Mesothelial cell of epicardium (in vitro differentiated cells): Measurements from ENCODE around the gene C19orf18. TPM values are rescaled to one million over a fixed set of nuclear protein-coding genes. Genes with fewer than 3 reads are reported as not detected.
"Not testable (repeated sequence)": the region's sequence is repeated elsewhere in the genome, so short reads cannot be mapped to it uniquely, and the experiment has no call there.

Experiments
- DNase-seq, 2 experiments: peaks; one replicate each; pipeline ENCODE4 v3.0.0; 2021; ENCODE audit warnings: low spot score in 2 of 2; ENCODE audit not compliant: unreplicated experiment in 2 of 2
- H3K27ac Mint-ChIP-seq: 2 replicates; pipeline ENCODE4 v1.8.0; 2021; ENCODE audit warnings: mixed read lengths
- H3K27me3 Mint-ChIP-seq: 2 replicates; pipeline ENCODE4 v1.8.0; 2021; ENCODE audit warnings: low read depth, mixed read lengths
- H3K36me3 Mint-ChIP-seq: 2 replicates; pipeline ENCODE4 v1.8.0; 2021; ENCODE audit warnings: mixed read lengths
- H3K4me1 Mint-ChIP-seq: 2 replicates; pipeline ENCODE4 v1.8.0; 2021; ENCODE audit warnings: mixed read lengths
- H3K4me3 Mint-ChIP-seq: 2 replicates; pipeline ENCODE4 v1.8.0; 2021; ENCODE audit warnings: mild to moderate bottlenecking, moderate library complexity, mixed read lengths
- H3K9me3 Mint-ChIP-seq: 2 replicates; pipeline ENCODE4 v1.8.0; 2021; ENCODE audit warnings: mixed read lengths
- total RNA-seq: library from RNA; stranded (reverse); gene quantifications from 3 replicates; pipeline ENCODE4 v1.2.1, GENCODE V29; 2021
- TF ChIP-seq, protein P1 (sequence below): fragments of 200-600 bp; sonication (generic); IDR thresholded peaks from one replicate; pipeline ENCODE4 v1.5.0; 2021; ENCODE audit warnings: antibody characterized with exemption; ENCODE audit not compliant: unreplicated experiment

Gene C19orf18
- total RNA-seq, 1 donor from 2014 or later: 4.1 TPM

DNA sequence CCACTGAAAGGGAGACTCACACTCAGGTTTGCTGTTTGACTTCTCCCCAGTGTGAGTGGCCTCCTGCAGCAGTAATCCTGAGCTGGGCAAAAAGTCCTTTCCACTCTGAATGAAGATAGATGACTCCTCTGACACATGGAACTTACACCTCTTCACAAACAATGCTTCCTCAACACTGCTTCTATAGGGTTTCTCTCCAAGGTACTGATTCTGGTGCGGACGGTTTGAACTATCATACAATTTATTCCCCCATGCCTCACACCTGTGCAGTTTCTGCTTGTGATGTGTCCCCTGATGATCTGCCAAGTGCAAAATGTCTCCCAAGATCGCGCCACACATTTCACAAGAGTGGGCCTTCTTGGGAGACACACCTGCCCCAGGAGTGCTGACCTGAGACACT is 46.7 kb downstream of the C19orf18 start:
- H3K9me3 Mint-ChIP-seq: peaks cover 64% of the 10 kb centered on the region

DNA sequence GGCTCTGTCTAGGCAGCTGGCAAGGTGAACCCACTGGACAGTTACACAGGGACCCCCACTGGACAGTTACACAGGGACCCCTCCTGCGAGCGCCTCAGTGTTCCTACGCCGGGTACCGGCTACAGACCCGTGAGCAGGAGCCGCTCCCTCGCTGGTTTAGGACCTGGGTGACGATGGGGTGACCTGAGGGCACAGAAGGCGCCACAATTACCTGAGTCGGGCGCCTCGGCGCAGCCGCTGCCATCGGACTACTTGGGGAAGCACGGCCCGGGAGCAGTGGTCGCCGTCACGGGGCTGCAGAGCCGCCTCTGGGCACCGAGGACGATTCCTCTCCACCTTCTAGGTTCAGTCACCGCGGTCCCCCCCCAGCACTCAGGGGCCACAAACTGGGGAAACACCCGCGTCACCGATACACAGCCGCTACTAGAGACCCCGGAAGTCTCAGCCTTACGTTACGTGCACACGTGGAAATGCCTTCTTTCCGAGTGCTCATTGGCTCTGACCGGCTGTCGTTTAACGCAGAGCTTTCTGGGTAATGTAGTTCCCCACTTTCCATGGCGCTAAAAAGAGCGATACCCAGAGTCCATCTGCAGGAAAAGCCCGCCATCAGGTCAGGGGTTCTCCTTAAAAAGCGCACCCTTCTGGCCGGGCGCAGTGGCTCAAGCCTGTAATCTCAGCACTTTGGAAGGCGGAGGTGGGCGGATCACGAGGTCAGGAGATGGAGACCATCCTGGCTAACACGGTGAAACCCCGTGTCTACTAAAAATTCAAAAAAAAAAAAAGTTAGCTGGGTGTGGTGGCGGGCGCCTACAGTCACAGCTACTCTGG is 58.0 kb downstream of the C19orf18 start, which contains the start of gene ZNF417:
Gene ZNF417 (minus strand): TSS at position 425 of the 828 bp plus-strand sequence. CDS start 181 bp downstream, at position 244.
- H3K9me3 Mint-ChIP-seq, H3K27me3 Mint-ChIP-seq: not testable (repeated sequence)
- Mint-ChIP-seq H3K36me3 (peaks cover 38% of the 10 kb centered on the region), H3K4me3 (peak within 1 kb of the TSS; percentile 94), H3K4me1 (peaks cover 17% of the 10 kb centered on the region), H3K27ac (peak within 1 kb of the TSS; percentile 97)
- peak; percentile 59 to 76 for DNase-seq

More for the DNA sequence above, 46.7 kb downstream of the C19orf18 start:
- Mint-ChIP-seq H3K27ac (no peak overlapping the region), H3K4me1 (no peaks in the 10 kb centered on the region), H3K27me3 (no peaks in the 10 kb centered on the region), H3K4me3 (no peak overlapping the region), H3K36me3 (peaks cover 90% of the 10 kb centered on the region)
- DNase-seq: no peak
- TF ChIP-seq, protein P1, sequence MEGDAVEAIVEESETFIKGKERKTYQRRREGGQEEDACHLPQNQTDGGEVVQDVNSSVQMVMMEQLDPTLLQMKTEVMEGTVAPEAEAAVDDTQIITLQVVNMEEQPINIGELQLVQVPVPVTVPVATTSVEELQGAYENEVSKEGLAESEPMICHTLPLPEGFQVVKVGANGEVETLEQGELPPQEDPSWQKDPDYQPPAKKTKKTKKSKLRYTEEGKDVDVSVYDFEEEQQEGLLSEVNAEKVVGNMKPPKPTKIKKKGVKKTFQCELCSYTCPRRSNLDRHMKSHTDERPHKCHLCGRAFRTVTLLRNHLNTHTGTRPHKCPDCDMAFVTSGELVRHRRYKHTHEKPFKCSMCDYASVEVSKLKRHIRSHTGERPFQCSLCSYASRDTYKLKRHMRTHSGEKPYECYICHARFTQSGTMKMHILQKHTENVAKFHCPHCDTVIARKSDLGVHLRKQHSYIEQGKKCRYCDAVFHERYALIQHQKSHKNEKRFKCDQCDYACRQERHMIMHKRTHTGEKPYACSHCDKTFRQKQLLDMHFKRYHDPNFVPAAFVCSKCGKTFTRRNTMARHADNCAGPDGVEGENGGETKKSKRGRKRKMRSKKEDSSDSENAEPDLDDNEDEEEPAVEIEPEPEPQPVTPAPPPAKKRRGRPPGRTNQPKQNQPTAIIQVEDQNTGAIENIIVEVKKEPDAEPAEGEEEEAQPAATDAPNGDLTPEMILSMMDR: no peak

DNA sequence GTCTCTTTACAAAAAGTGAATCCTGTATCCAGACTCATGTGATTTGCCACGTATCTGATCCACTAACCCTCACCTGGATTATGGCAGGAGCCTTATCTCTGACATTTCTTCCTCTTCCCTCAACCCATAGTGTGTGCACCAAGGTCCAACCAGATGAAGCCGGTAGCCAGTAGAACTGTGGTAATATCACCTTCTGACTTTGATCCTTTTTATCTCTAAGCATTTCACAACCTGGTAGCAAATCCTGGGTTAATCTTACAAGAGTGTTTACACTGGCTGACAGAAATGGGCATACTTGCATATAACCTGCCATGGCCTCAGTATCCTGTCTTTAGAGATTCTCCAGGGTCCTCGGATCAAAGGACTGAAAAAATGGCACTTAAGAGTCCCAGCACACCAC is 59.8 kb downstream of the C19orf18 start:
- peaks cover 31% of the 10 kb centered on the region for H3K36me3 Mint-ChIP-seq
- peak overlapping the region; percentile 94 for H3K4me3 Mint-ChIP-seq
- DNase-seq: no peak
- no peaks in the 10 kb centered on the region for H3K27me3 Mint-ChIP-seq
- peak overlapping the region; percentile 64 for H3K27ac Mint-ChIP-seq
- peaks cover 17% of the 10 kb centered on the region for H3K4me1 Mint-ChIP-seq
- H3K9me3 Mint-ChIP-seq: no peaks in the 10 kb centered on the region
- TF ChIP-seq, protein P1: no peak

Other genes starting within 250 kb of the C19orf18 start
- gene ZNF671, start 246.9 kb downstream of the C19orf18 start, total RNA-seq: 8.5 to 9.3 TPM (median 9.3 TPM) in 3 replicates
- gene ZNF776, start 227.7 kb downstream of the C19orf18 start, total RNA-seq: 29.1 to 30.4 TPM (median 29.7 TPM) in 3 replicates
- gene ZNF586, start 204.9 kb downstream of the C19orf18 start, total RNA-seq: 29.7 to 33.7 TPM (median 31.3 TPM) in 3 replicates
- 15.5 to 19.2 TPM (median 16.8 TPM) in 3 replicates for gene ZNF552, start 159.6 kb downstream of the C19orf18 start, total RNA-seq
- 28.2 to 32.0 TPM (median 29.8 TPM) in 3 replicates for gene ZNF587B, start 144.2 kb downstream of the C19orf18 start, total RNA-seq
- gene ZNF587, start 124.7 kb downstream of the C19orf18 start, total RNA-seq: 72.9 to 77.4 TPM (median 75.9 TPM) in 3 replicates
- gene ZNF814, start 85.5 kb downstream of the C19orf18 start, total RNA-seq: 53.7 to 60.4 TPM (median 56.2 TPM) in 3 replicates
- 25.1 to 26.8 TPM (median 25.9 TPM) in 3 replicates for gene ZNF417, start 57.9 kb downstream of the C19orf18 start, total RNA-seq
- 19.5 to 24.5 TPM (median 21.0 TPM) in 3 replicates for gene ZNF418, start 39.1 kb downstream of the C19orf18 start, total RNA-seq
- gene ZNF256, start 26.8 kb downstream of the C19orf18 start, total RNA-seq: 13.2 to 14.5 TPM (median 14.2 TPM) in 3 replicates
- gene ZNF606, start 28.3 kb upstream of the C19orf18 start, total RNA-seq: 41.8 to 46.2 TPM (median 45.4 TPM) in 3 replicates
- 1.7 to 3.5 TPM (median 2.9 TPM) in 3 replicates for gene ZSCAN1, start 59.5 kb upstream of the C19orf18 start, total RNA-seq
- 11.6 to 12.5 TPM (median 12.3 TPM) in 3 replicates for gene ZNF135, start 84.7 kb upstream of the C19orf18 start, total RNA-seq
- 85.9 to 91.9 TPM (median 91.0 TPM) in 3 replicates for gene ZSCAN18, start 123.7 kb upstream of the C19orf18 start, total RNA-seq
- gene ZNF329, start 176.3 kb upstream of the C19orf18 start, total RNA-seq: 13.6 to 15.0 TPM (median 14.6 TPM) in 3 replicates
- gene ZNF274, start 208.5 kb upstream of the C19orf18 start, total RNA-seq: 27.4 to 30.6 TPM (median 27.9 TPM) in 3 replicates